Brain microvascular endothelial cell (primary cell): Measurements from ENCODE around the gene PDF.

Experiments used
- DNase-seq: peaks from one replicate; pipeline ENCODE4 v3.0.0-alpha.2; 2020
- H3K27ac ChIP-seq: fragments of 250-450 bp; sonication (Bioruptor Pico); 2 replicates; pipeline ENCODE4 v1.5.1; 2020; ENCODE audit warnings: mild to moderate bottlenecking, moderate library complexity
- H3K27me3 ChIP-seq: fragments of 250-450 bp; sonication (Bioruptor Pico); replicated peaks from 2 replicates; pipeline ENCODE4 v1.5.1; 2020; ENCODE audit warnings: mild to moderate bottlenecking
- H3K36me3 ChIP-seq: fragments of 250-450 bp; sonication (Bioruptor Pico); replicated peaks from 2 replicates; pipeline ENCODE4 v1.5.1; 2020; ENCODE audit warnings: mild to moderate bottlenecking
- H3K4me3 ChIP-seq: 2 replicates; pipeline ENCODE4 v1.5.1; 2011; ENCODE audit warnings: low read depth, mild to moderate bottlenecking, control low read depth, low read length, moderate library complexity
- CTCF ChIP-seq: IDR thresholded peaks from 2 replicates; pipeline ENCODE4 v1.5.1; 2011; ENCODE audit warnings: low read depth, mild to moderate bottlenecking, moderate library complexity, low read length, control low read depth, inconsistent platforms; ENCODE audit errors: missing control alignments
- in situ Hi-C: cut with HindIII; loops from 2 replicates; pipeline ENCODE4 v1.10.0; 2017; ENCODE audit warnings: low sequenced_read_pairs, low pct_ligation_motif_present

The PDF gene

GRCh38 chr16:69277413-69277812, 53.0 kb downstream of the PDF start:
- H3K27ac ChIP-seq, result no peak overlapping the region
- DNase-seq, result no peak
- H3K27me3 ChIP-seq, result no peaks in the 10 kb centered on the region
- H3K36me3 ChIP-seq, result no peaks in the 10 kb centered on the region
- no peak overlapping the region for H3K4me3 ChIP-seq
- in situ Hi-C loops, result no loop called here
- TF ChIP-seq CTCF, result no peak
